ENCODE results near the gene ALG14.

ALG14 gene

GRCh38 chr1:94979656-94980581 is 92.8 kb downstream of the ALG14 start:
- no peak for DNase-seq

GRCh38 chr1:94979131-94979530 is 93.6 kb downstream of the ALG14 start:
- DNase-seq: no peak

GRCh38 chr1:94978401-94978800 is 94.3 kb downstream of the ALG14 start:
- DNase-seq: no peak

GRCh38 chr1:94976971-94977548 is 95.7 kb downstream of the ALG14 start:
- DNase-seq: no peak

- peak; percentile 97 for DNase-seq
These were observed 97.9 kb downstream of the ALG14 start for GRCh38 chr1:94974824-94975223.

GRCh38 chr1:94974241-94974640 is 98.5 kb downstream of the ALG14 start:
- DNase-seq: peak; percentile 78

- DNase-seq: peak; percentile 60
These were observed 99.3 kb downstream of the ALG14 start for GRCh38 chr1:94973309-94973922.

GRCh38 chr1:94971491-94971924 is 101.2 kb downstream of the ALG14 start:
- DNase-seq: peak; percentile 74

- peak; percentile 37 for DNase-seq
These were observed 102.0 kb downstream of the ALG14 start for GRCh38 chr1:94970783-94971182.

- no peak for DNase-seq
These were observed 103.6 kb downstream of the ALG14 start for GRCh38 chr1:94969137-94969536.

GRCh38 chr1:94966033-94966432 is 106.7 kb downstream of the ALG14 start:
- no peak for DNase-seq

GRCh38 chr1:94963864-94964263 is 108.9 kb downstream of the ALG14 start:
- DNase-seq: no peak

- no peak for DNase-seq
These were observed 110.1 kb downstream of the ALG14 start for GRCh38 chr1:94962409-94963265.

GRCh38 chr1:94961988-94962387 is 110.8 kb downstream of the ALG14 start:
- DNase-seq: no peak

GRCh38 chr1:94961582-94961981 is 111.2 kb downstream of the ALG14 start:
- DNase-seq: no peak

GRCh38 chr1:94958081-94958480 is 114.7 kb downstream of the ALG14 start:
- no peak for DNase-seq

- no peak for DNase-seq
These were observed 116.8 kb downstream of the ALG14 start for GRCh38 chr1:94955767-94956632.

GRCh38 chr1:94954263-94955220 is 118.2 kb downstream of the ALG14 start:
- DNase-seq: no peak

GRCh38 chr1:94953746-94954145 is 119.0 kb downstream of the ALG14 start:
- DNase-seq: no peak

- no peak for DNase-seq
These were observed 119.6 kb downstream of the ALG14 start for GRCh38 chr1:94953107-94953506.

Data from fibroblast of skin of scalp (primary cell).